GM12878 (cell line): ENCODE results near the gene ZNF436. TPM values are rescaled to one million over a fixed set of nuclear protein-coding genes. Genes with fewer than 3 reads are reported as not detected.
A peak's percentile ranks its signal among the peaks of the same experiment; 100 is the strongest.

Source experiments
- BACH1 ChIP-seq: fragments of 450-650 bp; IDR thresholded peaks from 2 replicates; pipeline ENCODE4 v1.6.1; 2017; ENCODE audit warnings: mild to moderate bottlenecking, borderline replicate concordance
- BCL11A ChIP-seq: IDR thresholded peaks from 2 replicates; pipeline ENCODE4 v1.6.1; 2011; ENCODE audit warnings: low read depth, low read length
- BRCA1 ChIP-seq: IDR thresholded peaks from 2 replicates; pipeline ENCODE4 v1.6.1; 2011; ENCODE audit warnings: low read depth, low read length, improper control_type of control experiment
- CEBPZ ChIP-seq: fragments of 150-350 bp; IDR thresholded peaks from 2 replicates; pipeline ENCODE4 v1.6.1; 2016; ENCODE audit warnings: low read depth, low read length
- HDGF ChIP-seq: fragments of 450-650 bp; IDR thresholded peaks from 2 replicates; pipeline ENCODE4 v1.6.1; 2016; ENCODE audit warnings: antibody characterized with exemption
- IKZF2 ChIP-seq, 2 experiments: fragments of 450-650 bp; IDR thresholded peaks; 2 replicates each; pipeline ENCODE4 v1.6.1; 2017; ENCODE audit warnings: mild to moderate bottlenecking in 2 of 2, moderate library complexity in 2 of 2
- LARP7 ChIP-seq: fragments of 450-650 bp; IDR thresholded peaks from 2 replicates; pipeline ENCODE4 v1.6.1; 2017; ENCODE audit warnings: mild to moderate bottlenecking
- MTA3 ChIP-seq: IDR thresholded peaks from 2 replicates; pipeline ENCODE4 v1.6.1; 2012; ENCODE audit warnings: low read length, inconsistent platforms, borderline replicate concordance
- MYC ChIP-seq: IDR thresholded peaks from 2 replicates; pipeline ENCODE4 v1.6.1; 2011; ENCODE audit warnings: mild to moderate bottlenecking, low read length, moderate library complexity, inconsistent platforms; ENCODE audit not compliant: insufficient read depth, insufficient replicate concordance, insufficient read length, severe bottlenecking
- NBN ChIP-seq: fragments of 450-650 bp; IDR thresholded peaks from 2 replicates; pipeline ENCODE4 v1.6.1; 2016
- RAD21 ChIP-seq: IDR thresholded peaks from 2 replicates; pipeline ENCODE4 v1.6.1; 2011; ENCODE audit warnings: mild to moderate bottlenecking, low read depth, low read length, moderate library complexity; ENCODE audit not compliant: insufficient read depth
- RB1 ChIP-seq: fragments of 450-650 bp; formaldehyde crosslinking; IDR thresholded peaks from 2 replicates; pipeline ENCODE4 v1.6.1; 2017; ENCODE audit warnings: mild to moderate bottlenecking, borderline replicate concordance
- RUNX3 ChIP-seq: IDR thresholded peaks from 2 replicates; pipeline ENCODE4 v1.6.1; 2012; ENCODE audit warnings: low read length, inconsistent platforms
- SUPT20H ChIP-seq: IDR thresholded peaks from 2 replicates; pipeline ENCODE4 v1.6.1; 2011; ENCODE audit warnings: low read depth, mild to moderate bottlenecking, low read length, moderate library complexity, borderline replicate concordance; ENCODE audit not compliant: control insufficient read depth
- TBL1XR1 ChIP-seq: IDR thresholded peaks from 2 replicates; pipeline ENCODE4 v1.6.1; 2012; ENCODE audit warnings: low read depth, low read length, improper control_type of control experiment
- ZBED1 ChIP-seq: IDR thresholded peaks from 2 replicates; pipeline ENCODE4 v1.6.1; 2016; ENCODE audit warnings: borderline replicate concordance
- polyA plus RNA-seq, 11 experiments: library from polyadenylated mRNA; depleted of rRNA in 4 of 11; unstranded in 6 of 11; stranded (reverse) in 5 of 11; fragments of >200 nt; fragmentation: Nextera tagmentation in 4 of 11; fragmentation: Illumina TruSeq in 1 of 11; extraction: Ambion mirVana in 4 of 11; extraction: Trizol in 1 of 11; gene quantifications; 1 replicate in 1 of 11; 2 replicates in 10 of 11; pipeline versions ENCODE4 v1.2.1 to v1.2.3, GENCODE V29; 2011 to 2016; ENCODE audit warnings: inconsistent platforms in 2 of 11, missing spikeins in 2 of 11, low read depth in 1 of 11
- total RNA-seq, 4 experiments: library from RNA; depleted of rRNA in 3 of 4; stranded (reverse); fragments of >200 nt in 3 of 4; fragmentation: Illumina TruSeq in 1 of 4; extraction: Trizol in 1 of 4; gene quantifications; 2 replicates each; pipeline versions ENCODE4 v1.2.1 to v1.2.3, GENCODE V29; 2013 to 2021

The ZNF436 gene
- total and polyA plus RNA-seq, 10 of the 15 experiments (the other 5 are each of a cell fraction or from before 2014, with no cell fraction given), result 0.85 to 4.7 (median 3.0) TPM

DNA sequence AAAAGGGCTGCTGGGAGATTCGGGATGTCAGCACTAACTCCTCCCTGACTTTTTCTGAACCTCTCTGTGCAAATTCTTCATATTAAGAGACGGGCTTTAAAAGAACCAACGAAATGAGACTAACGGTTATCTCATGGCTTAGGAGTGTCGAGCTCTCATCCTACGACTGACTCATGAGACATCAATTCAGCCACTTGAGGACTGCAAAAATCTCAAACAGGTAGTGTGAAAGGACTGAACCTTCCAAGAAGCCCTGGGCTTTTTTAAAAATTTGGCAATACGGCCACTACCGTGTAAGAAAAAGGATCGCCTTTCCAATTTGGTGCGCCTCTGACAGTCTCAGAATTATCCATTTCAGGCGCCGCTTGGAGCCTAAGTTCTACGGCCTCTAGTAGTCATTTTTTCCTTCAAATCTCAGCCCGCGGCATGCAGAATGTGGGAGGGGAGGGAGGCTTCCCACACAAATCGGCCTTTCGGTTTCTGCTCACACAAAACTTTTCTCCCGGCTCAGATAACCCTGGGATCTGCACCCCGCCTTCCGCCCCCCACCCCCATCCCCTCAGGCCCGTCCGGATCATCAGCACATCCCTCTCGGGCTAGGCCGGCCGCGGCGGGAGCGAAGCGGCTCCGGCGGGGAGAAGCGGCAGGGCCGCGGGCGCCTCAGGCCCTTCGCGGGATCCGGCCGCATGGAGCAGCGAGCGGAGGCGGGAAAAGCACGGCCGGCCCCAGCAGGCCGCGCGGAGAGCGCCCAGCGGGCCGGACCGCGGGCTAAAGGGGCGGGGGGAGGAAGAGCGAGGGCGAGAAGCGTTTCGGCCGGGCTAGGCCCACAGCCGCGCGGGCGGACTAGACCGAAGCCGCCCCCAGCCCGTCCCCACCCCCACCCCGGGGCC, 26.2 kb downstream of the ZNF436 start (continued):
- TF ChIP-seq CEBPZ (no peak), LARP7 (peak; percentile 71; the same call in 1 of the 2 replicates), HDGF (no peak), BRCA1 (no peak), BCL11A (no peak), SUPT20H (no peak), IKZF2 (IDR thresholded peaks at IDR 0.05) (no peak), MYC (peak; percentile 19), ZBED1 (no peak), RB1 (no peak), RAD21 (no peak), TBL1XR1 (no peak), RUNX3 (0 out of 2 replicates have a peak, but pooled peaks have one; percentile 10), MTA3 (no peak), NBN (no peak), BACH1 (no peak)
